GM10266 (cell line): ENCODE results near the gene SRRM3.
A peak's percentile ranks its signal among the peaks of the same experiment; 100 is the strongest.
"Not testable (repeated sequence)": the region's sequence is repeated elsewhere in the genome, so short reads cannot be mapped to it uniquely, and the experiment has no call there.

Experiments used
- DNase-seq: peaks from one replicate; pipeline ENCODE4 v3.0.0; 2012; ENCODE audit errors: extremely low spot score
- TF ChIP-seq, protein P1 (sequence below): IDR thresholded peaks from 2 replicates; pipeline ENCODE4 v1.5.1; 2012; ENCODE audit warnings: mild to moderate bottlenecking, low read depth; ENCODE audit not compliant: control insufficient read depth, insufficient read depth; ENCODE audit errors: missing control alignments

The SRRM3 gene

GRCh38 chr7:76201732-76202665 is at the start of gene SRRM3:
TSS of gene SRRM3 (plus strand) at chr7:76201896. CDS start at chr7:76235067, 33,171 bp downstream.
- peak; percentile 91 for DNase-seq
- TF ChIP-seq, protein P1, sequence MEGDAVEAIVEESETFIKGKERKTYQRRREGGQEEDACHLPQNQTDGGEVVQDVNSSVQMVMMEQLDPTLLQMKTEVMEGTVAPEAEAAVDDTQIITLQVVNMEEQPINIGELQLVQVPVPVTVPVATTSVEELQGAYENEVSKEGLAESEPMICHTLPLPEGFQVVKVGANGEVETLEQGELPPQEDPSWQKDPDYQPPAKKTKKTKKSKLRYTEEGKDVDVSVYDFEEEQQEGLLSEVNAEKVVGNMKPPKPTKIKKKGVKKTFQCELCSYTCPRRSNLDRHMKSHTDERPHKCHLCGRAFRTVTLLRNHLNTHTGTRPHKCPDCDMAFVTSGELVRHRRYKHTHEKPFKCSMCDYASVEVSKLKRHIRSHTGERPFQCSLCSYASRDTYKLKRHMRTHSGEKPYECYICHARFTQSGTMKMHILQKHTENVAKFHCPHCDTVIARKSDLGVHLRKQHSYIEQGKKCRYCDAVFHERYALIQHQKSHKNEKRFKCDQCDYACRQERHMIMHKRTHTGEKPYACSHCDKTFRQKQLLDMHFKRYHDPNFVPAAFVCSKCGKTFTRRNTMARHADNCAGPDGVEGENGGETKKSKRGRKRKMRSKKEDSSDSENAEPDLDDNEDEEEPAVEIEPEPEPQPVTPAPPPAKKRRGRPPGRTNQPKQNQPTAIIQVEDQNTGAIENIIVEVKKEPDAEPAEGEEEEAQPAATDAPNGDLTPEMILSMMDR = peak; percentile 97

GRCh38 chr7:76151932-76152331 is 49.8 kb upstream of the SRRM3 start:
- TF ChIP-seq, protein P1 = no peak
- DNase-seq = no peak

DNA sequence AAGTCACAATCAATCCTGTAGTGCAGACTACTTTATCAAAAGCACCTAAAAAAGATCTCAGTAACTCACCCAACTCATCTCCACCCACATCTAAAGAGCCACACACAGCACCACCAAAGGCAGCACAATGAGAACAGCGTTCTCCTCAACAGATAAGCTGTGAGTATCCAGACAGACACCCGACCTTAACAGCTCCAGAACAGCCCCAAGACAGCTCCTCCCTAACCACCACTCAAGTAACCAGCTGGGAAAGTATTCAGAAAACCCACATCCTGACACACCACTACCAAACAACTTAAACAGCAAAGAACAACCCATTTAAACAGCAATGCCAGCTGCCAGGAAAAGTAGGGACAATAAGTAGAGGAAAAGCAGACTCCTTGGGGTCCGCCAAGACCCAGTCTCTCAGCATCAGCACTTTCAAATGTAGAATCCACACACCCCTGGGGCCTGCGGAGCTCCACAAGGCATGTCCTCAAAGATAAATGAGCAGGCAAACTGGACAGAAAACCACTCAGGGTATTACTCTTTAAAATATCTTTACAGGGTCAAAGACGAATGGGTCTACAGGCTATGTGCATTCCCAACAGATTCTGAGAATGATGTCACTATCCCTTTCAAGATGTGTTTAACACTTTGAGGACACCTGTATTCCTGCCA is 48.0 kb upstream of the SRRM3 start:
- not testable (repeated sequence) for DNase-seq

DNA sequence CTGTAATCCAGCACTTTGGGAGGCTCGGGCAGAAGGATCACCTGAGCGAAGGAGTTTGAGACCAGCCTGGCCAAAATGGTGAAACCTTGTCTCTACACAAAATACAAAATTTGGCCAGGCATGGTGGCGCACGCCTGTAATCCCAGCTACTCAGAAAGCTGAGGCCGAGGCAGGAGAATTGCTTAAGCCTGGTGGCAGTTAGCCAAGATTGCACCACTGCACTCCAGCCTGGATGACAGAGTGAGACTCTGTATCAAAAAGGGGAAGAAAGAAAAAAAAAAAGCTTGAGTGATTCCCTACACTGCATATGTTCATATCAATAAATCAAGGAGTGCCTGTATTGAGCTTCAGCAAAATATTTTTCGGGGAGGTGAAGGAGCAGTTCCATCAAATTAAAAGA is 45.8 kb upstream of the SRRM3 start:
- TF ChIP-seq, protein P1 = no peak
- no peak for DNase-seq

GRCh38 chr7:76156992-76157685 is 44.6 kb upstream of the SRRM3 start:
- not testable (repeated sequence) for DNase-seq

GRCh38 chr7:76158416-76158815 is 43.3 kb upstream of the SRRM3 start:
- DNase-seq = not testable (repeated sequence)

GRCh38 chr7:76162416-76163170 is 39.1 kb upstream of the SRRM3 start:
- not testable (repeated sequence) for DNase-seq

GRCh38 chr7:76163812-76164211 is 37.9 kb upstream of the SRRM3 start:
- DNase-seq = not testable (repeated sequence)

DNA sequence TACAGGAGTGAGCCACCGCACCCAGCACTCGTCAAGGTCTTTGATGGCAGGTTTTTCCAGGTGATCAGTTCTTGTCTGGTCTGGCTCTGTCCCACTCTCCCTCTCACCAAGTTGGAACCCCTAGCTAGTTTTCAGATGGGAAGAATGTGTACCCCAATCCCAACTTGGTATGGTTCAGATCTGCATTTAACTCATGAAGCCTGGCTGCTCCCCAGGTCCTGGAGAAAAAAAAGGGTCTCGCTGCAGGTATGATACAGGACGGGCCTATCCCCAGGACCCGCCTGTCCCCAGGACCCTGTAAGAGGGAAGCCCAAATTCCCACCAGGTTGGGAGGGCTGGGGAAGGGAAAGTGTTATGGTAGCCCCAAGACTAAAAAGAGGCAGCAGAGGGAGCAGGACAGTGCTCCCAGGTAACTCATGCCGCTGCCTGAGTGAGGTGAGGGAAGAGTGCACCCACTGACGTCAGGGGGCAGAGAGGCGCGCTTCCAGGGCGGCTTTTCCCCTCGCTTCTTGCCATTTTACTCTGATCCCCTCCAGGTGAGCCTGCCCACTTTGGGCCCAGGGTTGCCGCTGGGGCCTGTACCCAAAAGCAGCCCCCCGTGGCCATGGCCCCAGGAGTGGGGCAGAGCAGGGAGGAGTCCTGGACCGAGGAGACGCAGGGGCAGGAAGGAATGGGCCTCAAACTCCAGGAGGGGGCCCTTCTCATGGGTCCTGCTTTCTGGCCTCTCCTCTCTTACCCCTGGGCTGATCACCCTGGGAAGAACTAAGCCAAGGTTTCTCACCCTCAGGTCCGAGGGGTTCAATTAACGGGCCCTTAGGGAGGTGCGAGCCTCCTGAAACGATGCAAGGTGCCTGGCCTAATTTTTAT is 36.4 kb upstream of the SRRM3 start:
- no peak for DNase-seq
- TF ChIP-seq, protein P1 = no peak
